ENCODE results near the gene DNAJC13. TPM values are rescaled to one million over a fixed set of nuclear protein-coding genes. Genes with fewer than 3 reads are reported as not detected.

The DNAJC13 gene
- total and polyA plus RNA-seq, 2 experiments from 2014 or later, result 17.8 to 51.1 TPM

- Histone ChIP-seq H3K9me3 (ENCODE audit: low read depth) (no peaks in the 10 kb centered on the region), H3K4me2 (ENCODE audit: unreplicated experiment) (no peak overlapping the region), H3F3A (ENCODE audit: insufficient read depth) (0 out of 2 replicates have a peak, but pooled peaks cover 8% of the 10 kb centered on the region), H3K27ac (no peak overlapping the region), H3K4me3 (no peak overlapping the region), H3K9ac (no peak overlapping the region), H2AFZ (no peak overlapping the region), H3K4me1 (ENCODE audit: insufficient read depth) (peaks cover 8% of the 10 kb centered on the region), H3K79me2 (ENCODE audit: insufficient read depth) (no peaks in the 10 kb centered on the region), H3K9me2 (ENCODE audit: insufficient read depth) (no peaks in the 10 kb centered on the region), H4K20me1 (ENCODE audit: insufficient read depth) (no peaks in the 10 kb centered on the region), H3K27me3 (replicated peaks; ENCODE audit: insufficient read depth) (no peaks in the 10 kb centered on the region), H3K36me3 (ENCODE audit: low read depth) (peaks cover 75% of the 10 kb centered on the region)
- DNase-seq, result peak; percentile 43
- no peak for TF ChIP-seq EZH2 (IDR thresholded peaks at IDR 0.05; ENCODE audit: insufficient read depth, poor library complexity, severe bottlenecking)
- in situ Hi-C loops (cut with MboI), result no loop called here
These were observed 46.8 kb downstream of the DNAJC13 start for GRCh38 chr3:132464066-132464465.

GRCh38 chr3:132469326-132469725, 52.0 kb downstream of the DNAJC13 start:
- no peak for DNase-seq
- no peak overlapping the region for H3K9ac ChIP-seq
- no peaks in the 10 kb centered on the region for H3K79me2 ChIP-seq (ENCODE audit: insufficient read depth)
- H3K36me3 ChIP-seq (ENCODE audit: low read depth), result peaks cover 47% of the 10 kb centered on the region
- H3K4me2 ChIP-seq (ENCODE audit: unreplicated experiment), result no peak overlapping the region
- 0 out of 2 replicates have a peak, but pooled peaks cover 8% of the 10 kb centered on the region for H3F3A ChIP-seq (ENCODE audit: insufficient read depth)
- H3K27ac ChIP-seq, result no peak overlapping the region
- WGBS, 2 experiments (ENCODE audit: low coverage in 1 of 2, low lambda C conversion rate in 2 of 2, missing lambda C conversion rate in 2 of 2), result 96% methylated on average over 1 of the region's 1 CpG
- H3K27me3 ChIP-seq (replicated peaks; ENCODE audit: insufficient read depth), result no peaks in the 10 kb centered on the region
- TF ChIP-seq EZH2phosphoT487 (IDR thresholded peaks at IDR 0.05; ENCODE audit: insufficient read depth, low read depth), result no peak
- TF ChIP-seq EZH2 (IDR thresholded peaks at IDR 0.05; ENCODE audit: insufficient read depth, poor library complexity, severe bottlenecking), result no peak
- H3K9me2 ChIP-seq (ENCODE audit: insufficient read depth), result no peaks in the 10 kb centered on the region
- H4K20me1 ChIP-seq (ENCODE audit: insufficient read depth), result no peaks in the 10 kb centered on the region
- H3K9me3 ChIP-seq (ENCODE audit: low read depth), result no peaks in the 10 kb centered on the region
- H3K4me3 ChIP-seq, result no peak overlapping the region
- peaks cover 1% of the 10 kb centered on the region for H3K4me1 ChIP-seq (ENCODE audit: insufficient read depth)
- in situ Hi-C loops (cut with MboI), result no loop called here
- H2AFZ ChIP-seq, result no peak overlapping the region

- TF ChIP-seq EZH2 (IDR thresholded peaks at IDR 0.05; ENCODE audit: insufficient read depth, poor library complexity, severe bottlenecking) (no peak), EZH2phosphoT487 (IDR thresholded peaks at IDR 0.05; ENCODE audit: insufficient read depth, low read depth) (no peak)
- Histone ChIP-seq H3K9ac (peak overlapping the region; percentile 50), H3K4me3 (peak overlapping the region; percentile 39), H3K9me2 (ENCODE audit: insufficient read depth) (no peaks in the 10 kb centered on the region), H3K9me3 (ENCODE audit: low read depth) (no peaks in the 10 kb centered on the region), H3F3A (ENCODE audit: insufficient read depth) (peaks cover 11% of the 10 kb centered on the region; the same call in 1 of the 2 replicates), H3K27me3 (replicated peaks; ENCODE audit: insufficient read depth) (no peaks in the 10 kb centered on the region), H3K27ac (peak overlapping the region; percentile 56), H3K4me1 (ENCODE audit: insufficient read depth) (peaks cover 14% of the 10 kb centered on the region), H2AFZ (peak overlapping the region; percentile 65), H3K4me2 (ENCODE audit: unreplicated experiment) (peak overlapping the region; percentile 65), H3K36me3 (ENCODE audit: low read depth) (peaks cover 75% of the 10 kb centered on the region), H4K20me1 (ENCODE audit: insufficient read depth) (no peaks in the 10 kb centered on the region), H3K79me2 (ENCODE audit: insufficient read depth) (no peaks in the 10 kb centered on the region)
- in situ Hi-C loops (cut with MboI), result no loop called here
- 34 to 42% methylated on average over 3 of the region's 3 CpGs for WGBS, 2 experiments (ENCODE audit: low coverage in 1 of 2, low lambda C conversion rate in 2 of 2, missing lambda C conversion rate in 2 of 2)
- DNase-seq, result peak; percentile 59
These were observed 68.8 kb downstream of the DNAJC13 start for GRCh38 chr3:132486099-132486498.

- H3K4me2 ChIP-seq (ENCODE audit: unreplicated experiment), result no peak overlapping the region
- H3K9me3 ChIP-seq (ENCODE audit: low read depth), result no peaks in the 10 kb centered on the region
- H3K36me3 ChIP-seq (ENCODE audit: low read depth), result peaks cover 74% of the 10 kb centered on the region
- no peak for DNase-seq
- H3K4me1 ChIP-seq (ENCODE audit: insufficient read depth), result peaks cover 14% of the 10 kb centered on the region
- H4K20me1 ChIP-seq (ENCODE audit: insufficient read depth), result no peaks in the 10 kb centered on the region
- H2AFZ ChIP-seq, result no peak overlapping the region
- H3F3A ChIP-seq (ENCODE audit: insufficient read depth), result peaks cover 11% of the 10 kb centered on the region; the same call in 1 of the 2 replicates
- TF ChIP-seq EZH2 (IDR thresholded peaks at IDR 0.05; ENCODE audit: insufficient read depth, poor library complexity, severe bottlenecking), result no peak
- TF ChIP-seq EZH2phosphoT487 (IDR thresholded peaks at IDR 0.05; ENCODE audit: insufficient read depth, low read depth), result no peak
- 93 to 94% methylated on average over 2 of the region's 2 CpGs for WGBS, 2 experiments (ENCODE audit: low coverage in 1 of 2, low lambda C conversion rate in 2 of 2, missing lambda C conversion rate in 2 of 2)
- no peaks in the 10 kb centered on the region for H3K79me2 ChIP-seq (ENCODE audit: insufficient read depth)
- no peaks in the 10 kb centered on the region for H3K27me3 ChIP-seq (replicated peaks; ENCODE audit: insufficient read depth)
- H3K9me2 ChIP-seq (ENCODE audit: insufficient read depth), result no peaks in the 10 kb centered on the region
- in situ Hi-C loops (cut with MboI), result no loop called here
- no peak overlapping the region for H3K4me3 ChIP-seq
- no peak overlapping the region for H3K27ac ChIP-seq
- no peak overlapping the region for H3K9ac ChIP-seq
These were observed 70.8 kb downstream of the DNAJC13 start for GRCh38 chr3:132488151-132488550.

- WGBS, 2 experiments (ENCODE audit: low coverage in 1 of 2, low lambda C conversion rate in 2 of 2, missing lambda C conversion rate in 2 of 2), result 82 to 89% methylated on average over 3 of the region's 3 CpGs
These were observed 81.8 kb downstream of the DNAJC13 start for GRCh38 chr3:132499071-132499470.

More at GRCh38 chr3:132499071-132499470, 81.8 kb downstream of the DNAJC13 start:
- Histone ChIP-seq H3K27me3 (replicated peaks; ENCODE audit: insufficient read depth) (no peaks in the 10 kb centered on the region), H4K20me1 (ENCODE audit: insufficient read depth) (no peaks in the 10 kb centered on the region), H3K4me2 (ENCODE audit: unreplicated experiment) (no peak overlapping the region), H3K9ac (no peak overlapping the region), H3K27ac (no peak overlapping the region), H3K4me3 (no peak overlapping the region), H2AFZ (no peak overlapping the region), H3K9me3 (ENCODE audit: low read depth) (no peaks in the 10 kb centered on the region), H3K36me3 (ENCODE audit: low read depth) (peaks cover 92% of the 10 kb centered on the region), H3K4me1 (ENCODE audit: insufficient read depth) (no peaks in the 10 kb centered on the region), H3K79me2 (ENCODE audit: insufficient read depth) (no peaks in the 10 kb centered on the region), H3F3A (ENCODE audit: insufficient read depth) (peaks cover 10% of the 10 kb centered on the region; the same call in 1 of the 2 replicates), H3K9me2 (ENCODE audit: insufficient read depth) (no peaks in the 10 kb centered on the region)
- TF ChIP-seq EZH2phosphoT487 (IDR thresholded peaks at IDR 0.05; ENCODE audit: insufficient read depth, low read depth) (no peak), EZH2 (IDR thresholded peaks at IDR 0.05; ENCODE audit: insufficient read depth, poor library complexity, severe bottlenecking) (no peak)
- in situ Hi-C loops (cut with MboI), result no loop called here
- DNase-seq, result no peak

Measured in GM23248 (cell line).